ENCODE data around the gene MN1.

DNA sequence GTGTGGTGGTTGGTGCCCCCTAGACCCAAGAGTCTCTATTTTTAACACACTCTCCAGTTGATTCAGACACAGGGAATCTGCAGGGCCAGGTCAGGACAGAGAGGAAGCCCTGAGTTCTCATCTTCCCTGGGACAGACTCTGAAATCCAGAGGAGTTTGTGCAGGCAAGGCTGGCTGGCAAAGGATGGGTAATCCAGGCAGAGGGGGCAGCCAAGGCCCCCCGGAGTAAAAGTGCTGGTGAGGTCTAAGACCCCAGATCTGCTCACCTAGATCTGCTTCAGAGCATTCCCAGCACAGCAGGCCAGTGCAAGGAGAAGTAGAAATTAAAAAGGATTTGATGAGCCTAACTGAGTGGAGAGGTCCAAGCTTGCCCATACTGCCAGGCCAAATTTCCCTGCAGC lies 40.6 kb upstream of the MN1 start:
- TF ChIP-seq, protein P1, sequence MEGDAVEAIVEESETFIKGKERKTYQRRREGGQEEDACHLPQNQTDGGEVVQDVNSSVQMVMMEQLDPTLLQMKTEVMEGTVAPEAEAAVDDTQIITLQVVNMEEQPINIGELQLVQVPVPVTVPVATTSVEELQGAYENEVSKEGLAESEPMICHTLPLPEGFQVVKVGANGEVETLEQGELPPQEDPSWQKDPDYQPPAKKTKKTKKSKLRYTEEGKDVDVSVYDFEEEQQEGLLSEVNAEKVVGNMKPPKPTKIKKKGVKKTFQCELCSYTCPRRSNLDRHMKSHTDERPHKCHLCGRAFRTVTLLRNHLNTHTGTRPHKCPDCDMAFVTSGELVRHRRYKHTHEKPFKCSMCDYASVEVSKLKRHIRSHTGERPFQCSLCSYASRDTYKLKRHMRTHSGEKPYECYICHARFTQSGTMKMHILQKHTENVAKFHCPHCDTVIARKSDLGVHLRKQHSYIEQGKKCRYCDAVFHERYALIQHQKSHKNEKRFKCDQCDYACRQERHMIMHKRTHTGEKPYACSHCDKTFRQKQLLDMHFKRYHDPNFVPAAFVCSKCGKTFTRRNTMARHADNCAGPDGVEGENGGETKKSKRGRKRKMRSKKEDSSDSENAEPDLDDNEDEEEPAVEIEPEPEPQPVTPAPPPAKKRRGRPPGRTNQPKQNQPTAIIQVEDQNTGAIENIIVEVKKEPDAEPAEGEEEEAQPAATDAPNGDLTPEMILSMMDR (IDR thresholded peaks at IDR 0.05; ENCODE audit: low read depth, low read length, poor library complexity, severe bottlenecking), result no peak
- TF ChIP-seq EZH2phosphoT487 (IDR thresholded peaks at IDR 0.05; ENCODE audit: borderline replicate concordance, low read length), result no peak

Data from DOHH2 (cell line).